ENCODE data around the gene ERFL.

GRCh38 chr19:41936416-41936850 lies 8.2 kb upstream of the ERFL start:
- 0 out of 2 replicates have a peak, but pooled peaks have one; percentile 19 for TF ChIP-seq CTCF (conservative IDR thresholded peaks at IDR 0.05)
- TF ChIP-seq EZH2 (IDR thresholded peaks at IDR 0.05; ENCODE audit: low read depth) = no peak
